Measurements from ENCODE around the gene TIAL1.
"Not testable (repeated sequence)": the region's sequence is repeated elsewhere in the genome, so short reads cannot be mapped to it uniquely, and the experiment has no call there.

The TIAL1 gene, protein sequence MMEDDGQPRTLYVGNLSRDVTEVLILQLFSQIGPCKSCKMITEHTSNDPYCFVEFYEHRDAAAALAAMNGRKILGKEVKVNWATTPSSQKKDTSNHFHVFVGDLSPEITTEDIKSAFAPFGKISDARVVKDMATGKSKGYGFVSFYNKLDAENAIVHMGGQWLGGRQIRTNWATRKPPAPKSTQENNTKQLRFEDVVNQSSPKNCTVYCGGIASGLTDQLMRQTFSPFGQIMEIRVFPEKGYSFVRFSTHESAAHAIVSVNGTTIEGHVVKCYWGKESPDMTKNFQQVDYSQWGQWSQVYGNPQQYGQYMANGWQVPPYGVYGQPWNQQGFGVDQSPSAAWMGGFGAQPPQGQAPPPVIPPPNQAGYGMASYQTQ

GRCh38 chr10:119596537-119597404 lies at the start of gene TIAL1:
Gene TIAL1 (minus strand): TSS chr10:119596964. CDS start chr10:119596465, 499 bp downstream.
- DNase-seq (ENCODE audit: low spot score), result peak; percentile 95

GRCh38 chr10:119644994-119645393 lies 48.2 kb upstream of the TIAL1 start:
- DNase-seq (ENCODE audit: low spot score), result no peak

- DNase-seq (ENCODE audit: low spot score), result no peak
Observed at GRCh38 chr10:119644205-119644814, 47.5 kb upstream of the TIAL1 start.

DNA sequence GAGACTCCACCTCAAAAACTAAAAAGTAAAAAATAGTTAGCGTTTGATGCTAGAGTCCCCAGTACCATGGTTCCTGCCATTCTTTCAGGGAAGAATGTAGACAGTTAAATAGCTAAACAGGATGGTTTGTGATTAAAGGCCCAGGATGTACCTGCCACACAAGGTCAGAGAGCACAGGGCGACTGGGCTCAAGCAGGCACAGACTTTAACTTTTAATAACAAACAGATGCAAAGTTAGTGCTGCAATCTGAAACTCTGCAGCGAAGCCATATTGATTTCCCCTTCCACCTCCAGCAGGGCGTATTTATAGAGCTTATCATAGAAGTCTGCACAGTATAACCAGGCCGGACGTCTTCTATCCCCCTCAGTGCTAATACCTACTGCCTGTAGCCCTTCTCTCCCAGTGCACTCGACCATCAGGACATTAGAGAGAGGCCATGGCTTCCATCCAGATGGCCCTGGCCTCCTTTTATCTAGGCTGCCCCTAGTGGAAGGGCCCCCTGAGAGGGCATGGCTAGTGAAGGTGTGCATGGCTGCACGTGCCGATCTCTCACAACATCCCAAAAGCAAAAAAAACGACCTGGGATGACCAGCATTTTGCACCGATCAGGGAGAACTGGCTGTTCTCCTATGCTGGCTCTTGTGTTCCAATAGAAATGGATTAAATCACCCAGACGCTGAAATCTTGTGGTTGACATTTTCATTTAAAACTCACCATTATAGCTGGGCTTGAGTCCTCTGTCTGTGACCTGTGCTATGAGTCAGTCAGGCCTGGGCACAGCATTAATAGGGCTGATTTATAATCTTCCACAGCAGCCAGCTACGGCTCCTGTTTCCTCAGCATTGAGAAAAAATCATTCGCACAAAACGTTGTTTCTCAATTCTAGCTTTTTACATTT lies 46.8 kb upstream of the TIAL1 start:
- DNase-seq (ENCODE audit: low spot score), result no peak

- no peak for DNase-seq (ENCODE audit: low spot score)
Observed at GRCh38 chr10:119642556-119643111, 45.9 kb upstream of the TIAL1 start.

DNA sequence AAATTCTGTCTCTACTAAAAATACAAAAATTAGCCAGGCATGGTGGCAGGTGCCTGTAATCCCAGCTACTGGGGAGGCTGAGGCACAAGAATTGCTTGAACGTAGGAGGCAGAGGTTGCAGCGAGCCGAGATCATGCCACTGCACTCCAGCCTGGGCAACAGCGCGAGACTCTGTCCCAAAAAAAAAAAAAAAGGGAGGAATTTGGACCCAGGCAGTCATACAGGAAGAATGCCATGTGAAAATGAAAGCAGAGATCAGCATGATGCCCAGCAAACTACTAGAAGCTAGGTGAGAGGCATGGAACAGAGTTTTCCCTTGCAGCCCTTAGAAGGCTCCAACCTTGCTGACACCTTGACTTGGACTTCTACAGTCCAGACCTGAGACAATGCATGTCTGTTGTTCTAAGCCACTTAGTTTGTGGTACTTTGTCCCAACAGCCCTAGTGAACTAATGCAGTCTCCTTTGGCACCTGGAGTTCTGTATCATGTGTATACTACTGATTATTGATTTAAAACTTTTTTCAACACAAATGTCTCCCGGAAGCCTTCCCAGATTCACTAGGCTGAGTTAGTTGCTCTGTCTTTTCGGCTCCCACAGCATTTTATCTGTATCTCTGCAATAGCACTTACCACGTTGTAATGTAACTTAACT lies 44.2 kb upstream of the TIAL1 start:
- DNase-seq (ENCODE audit: low spot score), result no peak

DNA sequence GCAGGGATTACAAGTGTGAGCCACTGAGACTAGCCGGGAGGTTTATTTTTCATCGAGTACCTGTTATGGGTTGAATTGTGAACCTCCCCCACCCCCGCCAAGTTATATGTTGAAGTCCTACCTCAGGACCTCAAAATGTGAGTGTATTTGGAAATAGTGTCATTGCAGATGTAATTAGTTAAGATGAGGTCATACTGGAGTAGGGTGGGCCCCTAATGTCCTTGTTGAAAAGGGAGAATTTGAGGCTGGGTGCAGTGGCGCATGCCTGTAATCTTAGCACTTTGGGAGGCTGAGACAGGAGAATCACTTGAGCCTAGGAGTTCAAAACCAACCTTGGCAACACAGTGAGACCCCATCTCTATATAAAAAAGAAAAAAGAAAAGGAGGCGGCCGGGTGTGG lies 43.6 kb upstream of the TIAL1 start:
- DNase-seq (ENCODE audit: low spot score), result no peak

DNA sequence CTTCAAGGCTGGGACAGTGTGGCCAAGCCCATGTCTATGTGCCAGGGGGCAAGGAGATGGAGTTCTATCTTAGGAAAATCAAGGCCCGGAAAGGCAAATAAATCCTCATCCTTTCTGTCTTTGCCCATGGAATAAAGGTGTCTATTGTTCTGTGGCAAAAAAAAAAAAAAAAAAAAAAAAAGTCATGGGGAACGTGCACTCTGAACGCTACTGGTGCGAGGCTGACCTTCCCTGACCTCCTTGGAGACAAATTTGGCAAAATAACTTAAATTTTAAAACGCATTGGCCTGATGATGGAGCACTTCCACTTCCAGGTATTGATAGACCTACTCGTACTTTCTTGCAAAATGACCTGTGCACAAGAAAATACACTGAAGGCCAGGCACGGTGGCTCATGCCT lies 42.2 kb upstream of the TIAL1 start:
- no peak for DNase-seq (ENCODE audit: low spot score)

DNA sequence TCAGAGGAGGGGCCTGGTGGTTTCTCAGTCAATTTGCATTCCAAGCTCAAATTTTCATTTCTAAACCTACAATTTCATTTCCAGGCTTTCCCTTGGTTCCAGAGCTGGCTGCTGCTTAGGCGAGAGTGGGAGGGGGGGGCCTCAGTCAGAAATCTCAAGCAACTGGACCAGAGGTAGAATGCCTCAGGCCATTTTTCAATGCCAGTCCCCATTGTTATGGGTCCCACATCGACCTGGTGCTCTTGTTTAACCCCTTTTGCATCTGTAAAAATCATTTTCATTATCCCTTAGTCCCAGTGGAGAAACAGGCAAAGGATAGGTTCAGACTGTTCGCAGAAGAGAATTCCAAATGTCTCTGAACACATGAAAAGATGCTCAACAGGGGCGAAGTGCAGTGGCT lies 40.9 kb upstream of the TIAL1 start:
- no peak for DNase-seq (ENCODE audit: low spot score)

DNA sequence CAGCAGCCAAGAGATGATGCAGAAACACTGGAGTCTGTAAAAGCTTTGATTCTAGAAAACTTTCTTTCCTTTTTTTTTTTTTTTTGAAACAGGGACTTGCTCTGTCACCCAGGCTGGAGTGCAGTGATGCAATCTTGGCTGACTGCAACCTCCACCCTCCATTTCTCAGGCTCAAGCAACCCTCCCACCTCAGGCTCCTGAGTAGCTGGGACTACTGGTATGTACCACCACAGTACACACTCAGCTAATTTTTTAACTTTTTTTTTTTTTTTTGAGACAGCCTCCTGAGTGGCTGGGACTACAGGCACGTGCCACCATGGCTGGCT lies 37.4 kb upstream of the TIAL1 start:
- DNase-seq (ENCODE audit: low spot score), result no peak

DNA sequence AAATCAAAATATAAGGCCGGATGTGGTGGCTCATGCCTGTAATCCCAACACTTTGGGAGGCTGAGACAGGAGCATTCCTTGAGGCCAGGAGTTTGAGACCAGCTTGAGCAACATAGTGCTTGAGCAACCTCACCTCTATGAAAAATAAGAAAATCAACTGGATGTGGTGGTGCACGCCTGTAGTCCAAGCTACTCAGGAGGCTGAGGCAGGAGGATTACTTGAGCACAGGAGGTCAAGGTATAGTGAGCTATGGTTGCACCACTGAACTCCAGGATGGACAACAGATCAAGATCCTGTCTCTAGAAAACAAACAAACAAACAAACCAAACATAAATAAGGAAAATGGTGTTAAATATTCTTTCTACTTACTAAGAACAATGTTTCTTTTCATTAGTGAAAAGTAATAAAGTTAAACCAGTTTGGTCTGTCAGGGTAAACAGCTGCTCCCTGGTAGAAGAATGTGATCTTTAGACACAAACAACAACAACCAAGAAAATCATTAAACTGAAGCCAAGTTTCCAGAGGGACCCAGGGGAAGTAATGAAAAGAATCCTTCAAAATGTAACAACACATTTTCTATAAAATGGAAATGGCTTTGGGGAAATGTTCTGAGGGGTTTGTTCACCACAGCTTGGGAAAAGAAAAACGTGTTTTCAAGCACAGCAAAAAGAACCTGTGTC lies 36.9 kb upstream of the TIAL1 start:
- no peak for DNase-seq (ENCODE audit: low spot score)

- DNase-seq (ENCODE audit: low spot score), result no peak
Observed at GRCh38 chr10:119630300-119630699, 33.5 kb upstream of the TIAL1 start.

DNA sequence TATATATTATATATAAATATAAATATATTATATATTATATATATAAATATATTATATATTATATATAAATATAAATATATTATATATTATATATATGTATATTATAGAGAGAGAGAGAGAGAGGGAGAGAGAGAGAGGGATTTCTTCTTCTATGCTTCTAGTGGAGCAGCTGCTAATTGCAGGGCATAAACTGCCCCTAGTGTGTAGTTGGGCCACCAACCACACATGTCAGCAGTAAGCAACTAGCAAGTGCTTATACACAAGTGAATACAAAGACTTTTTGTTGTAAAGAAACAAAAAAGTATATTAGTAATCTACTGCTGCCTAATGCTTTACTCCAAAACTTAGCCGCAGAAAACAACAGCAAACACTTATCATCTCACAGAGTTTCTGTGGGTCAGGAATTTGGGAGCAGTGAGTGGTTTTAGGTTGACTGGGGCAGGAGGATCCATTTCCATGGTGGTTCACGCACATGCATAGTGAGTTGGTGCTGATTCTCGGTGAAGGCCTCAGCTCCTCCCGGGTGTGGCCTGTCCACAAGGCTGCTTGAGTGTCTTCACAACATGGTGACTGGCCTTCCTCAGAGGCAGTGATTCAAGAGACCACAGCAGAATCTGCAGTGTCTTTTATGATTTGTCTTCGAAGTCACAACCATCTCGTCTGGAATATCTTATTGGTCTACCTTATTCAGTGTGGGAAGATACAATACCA lies 29.0 kb upstream of the TIAL1 start:
- DNase-seq (ENCODE audit: low spot score), result no peak

DNA sequence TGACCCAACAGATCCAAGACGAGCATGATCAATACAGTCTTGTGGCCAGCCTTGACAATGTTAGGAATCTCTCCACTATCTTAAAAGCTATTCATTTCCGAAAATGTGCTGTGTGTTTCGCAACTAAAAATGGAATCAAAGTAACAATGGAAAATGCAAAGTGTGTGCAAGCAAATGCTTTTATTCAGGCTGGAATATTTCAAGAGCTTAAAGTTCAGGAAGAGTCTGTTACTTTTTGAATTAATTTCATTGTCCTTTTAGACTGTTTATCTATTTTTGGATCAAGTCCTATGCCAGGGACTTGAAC lies 24.3 kb upstream of the TIAL1 start:
- no peak for DNase-seq (ENCODE audit: low spot score)

DNA sequence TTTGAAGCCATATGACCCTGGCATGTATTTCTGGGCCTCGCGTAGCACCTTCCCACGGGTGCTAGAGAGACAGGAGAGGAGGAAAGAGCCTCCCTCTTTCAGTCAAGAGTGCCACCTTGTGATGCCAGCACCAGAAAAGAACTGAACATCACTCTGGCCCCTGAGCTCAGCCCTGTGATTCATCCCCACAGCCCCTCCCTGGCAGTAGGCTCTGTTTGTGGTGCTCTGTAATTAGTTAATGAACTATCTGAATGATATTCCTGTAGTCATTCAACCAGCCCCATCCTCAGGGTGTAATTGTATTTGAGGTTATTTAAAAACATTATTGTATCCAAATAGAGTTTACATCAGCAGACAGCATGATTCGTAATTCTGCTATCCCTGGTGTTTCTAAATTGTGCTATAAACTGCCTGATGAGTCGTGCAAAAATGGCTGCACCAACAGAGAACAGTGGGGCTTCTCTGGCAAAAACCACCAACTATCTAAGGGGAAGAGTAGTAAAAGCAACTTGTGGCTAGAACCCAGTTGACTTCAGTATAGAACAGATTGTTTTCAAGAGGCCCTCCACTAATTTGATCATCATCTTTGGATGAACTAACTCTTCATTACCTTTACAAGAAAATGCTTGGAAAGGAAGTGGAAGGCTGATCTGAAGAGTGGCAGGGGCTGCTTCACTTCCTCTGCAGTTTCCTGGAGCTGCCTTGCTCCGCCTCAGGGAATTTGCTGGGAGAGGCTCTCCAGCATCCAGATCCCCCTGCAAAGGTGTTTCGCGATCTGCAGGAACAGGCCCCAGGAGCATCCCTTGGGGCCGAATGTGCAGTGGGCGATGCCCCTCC lies 23.7 kb upstream of the TIAL1 start:
- DNase-seq (ENCODE audit: low spot score), result no peak

GRCh38 chr10:119619811-119620210 lies 23.0 kb upstream of the TIAL1 start:
- not testable (repeated sequence) for DNase-seq (ENCODE audit: low spot score)

DNA sequence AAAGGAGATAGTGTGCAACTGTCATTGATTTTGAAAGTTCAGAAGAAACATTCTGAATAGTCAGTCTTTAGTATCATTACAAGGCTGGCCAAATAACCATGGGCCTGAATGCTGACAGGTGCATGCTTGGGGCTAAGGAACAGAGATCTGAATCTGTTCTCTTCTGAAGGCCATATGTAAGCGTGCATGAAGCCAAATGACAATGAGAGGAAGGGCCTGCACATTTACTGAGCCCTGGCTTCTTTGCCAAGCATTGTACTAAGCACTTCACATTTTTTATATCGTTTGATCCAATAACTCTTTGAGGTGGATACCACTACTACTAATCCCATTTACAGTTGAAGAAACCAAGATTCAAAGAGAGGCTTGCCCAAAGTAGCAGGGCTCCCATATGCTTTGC lies 22.5 kb upstream of the TIAL1 start:
- DNase-seq (ENCODE audit: low spot score), result no peak

GRCh38 chr10:119616882-119617570 lies 20.3 kb upstream of the TIAL1 start:
- no peak for DNase-seq (ENCODE audit: low spot score)

GRCh38 chr10:119614686-119615085 lies 17.9 kb upstream of the TIAL1 start:
- no peak for DNase-seq (ENCODE audit: low spot score)

Data from AG08396 (cell line).